ENCODE results near the gene AURKAIP1.
"Not testable (repeated sequence)": the region's sequence is repeated elsewhere in the genome, so short reads cannot be mapped to it uniquely, and the experiment has no call there.

The AURKAIP1 gene

GRCh38 chr1:1406101-1406820, 31.3 kb upstream of the AURKAIP1 start:
- DNase-seq = no peak

DNA sequence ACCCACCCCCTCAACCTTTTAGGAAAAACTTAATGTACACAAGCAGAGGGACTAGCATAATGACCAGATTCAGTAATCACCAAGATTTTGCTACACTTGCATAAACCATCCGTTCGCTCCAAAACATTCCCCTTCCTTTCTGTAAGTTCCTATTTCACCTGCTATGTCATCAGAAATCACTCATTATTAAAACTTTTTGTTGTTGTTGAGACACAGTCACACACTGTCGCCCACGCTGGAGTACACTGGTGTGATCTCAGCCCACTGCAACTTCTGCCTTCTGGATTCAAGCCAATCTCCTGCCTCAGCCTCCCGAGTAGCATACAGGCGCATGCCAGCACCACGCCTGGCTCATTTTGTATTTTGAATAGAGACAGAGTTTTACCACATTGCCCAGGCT, 28.6 kb upstream of the AURKAIP1 start:
- DNase-seq = no peak

DNA sequence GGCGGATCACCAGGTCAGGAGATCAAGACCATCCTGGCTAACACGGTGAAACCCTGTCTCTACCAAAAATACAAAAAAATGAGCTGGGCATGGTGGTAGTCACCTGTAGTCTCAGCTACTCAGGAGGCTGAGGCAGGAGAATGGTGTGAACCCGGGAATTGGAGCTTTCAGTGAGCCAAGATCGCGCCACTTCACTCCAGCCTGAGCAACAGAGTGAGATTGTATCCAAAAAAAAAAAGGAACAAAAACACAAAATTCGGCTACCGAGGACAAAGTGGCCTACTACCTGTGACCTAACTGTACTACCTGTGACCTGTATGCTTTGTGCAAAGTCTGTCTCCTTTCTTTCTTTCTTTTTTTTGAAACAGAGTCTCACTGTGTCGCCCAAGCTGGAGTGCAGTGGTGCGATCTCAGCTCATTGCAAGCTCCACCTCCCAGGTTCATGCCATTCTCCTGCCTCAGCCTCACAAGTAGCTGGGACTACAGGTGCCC, 27.9 kb upstream of the AURKAIP1 start:
- DNase-seq = not testable (repeated sequence)

GRCh38 chr1:1402072-1402900, 27.3 kb upstream of the AURKAIP1 start:
- DNase-seq = no peak

DNA sequence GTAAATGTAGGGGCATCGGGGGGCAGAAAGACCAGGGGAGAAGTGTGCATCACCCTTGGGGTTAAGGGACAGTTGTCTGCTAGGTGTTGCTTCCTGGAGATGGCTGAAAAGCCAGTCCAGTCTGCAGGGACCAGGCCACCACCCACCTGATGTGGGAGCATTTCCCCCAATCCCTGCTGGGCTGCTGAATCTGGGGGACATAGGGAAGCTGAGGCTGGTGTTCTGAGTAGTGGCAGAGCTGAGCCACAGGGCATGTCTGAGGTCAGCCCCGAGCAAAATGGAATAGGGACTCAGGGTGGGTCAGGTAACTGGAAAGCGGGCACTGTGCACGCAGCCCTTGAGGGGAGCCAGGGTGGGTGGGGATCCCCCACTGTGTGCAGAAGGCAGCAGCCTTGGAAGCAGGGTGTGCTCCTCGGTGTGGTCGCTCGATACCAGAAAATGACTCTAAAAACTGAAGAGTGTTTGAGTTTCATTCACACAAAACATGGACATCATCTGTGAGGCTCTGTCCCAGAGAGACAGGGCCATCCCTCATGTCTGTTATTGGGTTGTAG, 26.5 kb upstream of the AURKAIP1 start:
- DNase-seq = no peak

DNA sequence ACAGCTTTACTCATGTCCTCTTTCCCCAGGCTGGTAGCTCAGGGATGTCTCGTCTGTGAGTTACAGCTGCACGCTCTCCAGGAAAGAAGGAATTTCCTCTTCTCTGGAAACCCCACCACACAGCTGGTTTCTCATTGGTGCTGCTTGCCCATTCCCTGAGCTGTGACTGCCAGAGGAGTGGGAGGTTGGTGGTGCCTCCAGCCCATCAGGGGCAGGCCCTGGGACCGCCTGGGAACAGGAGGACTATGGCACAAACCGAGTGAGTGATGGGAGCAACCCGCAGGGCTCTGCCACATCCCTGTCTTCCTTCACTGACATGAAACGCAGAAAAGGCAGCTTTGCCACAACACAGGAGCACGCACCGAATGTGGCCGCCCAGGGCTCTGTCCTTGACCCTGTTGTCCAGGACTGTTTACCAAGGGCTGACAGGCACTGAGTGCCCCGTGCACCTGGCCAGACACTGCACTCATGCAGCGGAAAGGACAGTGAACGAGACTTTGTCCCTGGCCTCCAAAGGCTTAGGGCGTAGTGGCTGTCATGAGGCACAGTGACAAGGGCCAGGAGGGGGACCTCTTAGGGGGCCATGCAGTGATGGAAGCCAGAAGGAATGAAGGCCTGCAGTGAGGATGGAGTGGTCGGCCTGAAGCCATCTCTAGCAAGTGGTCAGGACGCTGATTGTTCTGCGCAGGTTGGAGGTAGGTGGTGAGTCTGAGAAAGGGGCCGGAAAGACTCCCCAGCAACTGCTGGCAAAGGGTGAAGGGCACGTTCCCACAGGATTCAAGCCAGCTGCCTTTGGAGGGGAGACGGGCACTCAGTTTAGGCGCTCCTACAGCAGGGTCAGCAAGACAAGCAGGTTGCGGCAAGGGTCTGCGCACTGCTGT, 25.8 kb upstream of the AURKAIP1 start:
- DNase-seq = no peak

DNA sequence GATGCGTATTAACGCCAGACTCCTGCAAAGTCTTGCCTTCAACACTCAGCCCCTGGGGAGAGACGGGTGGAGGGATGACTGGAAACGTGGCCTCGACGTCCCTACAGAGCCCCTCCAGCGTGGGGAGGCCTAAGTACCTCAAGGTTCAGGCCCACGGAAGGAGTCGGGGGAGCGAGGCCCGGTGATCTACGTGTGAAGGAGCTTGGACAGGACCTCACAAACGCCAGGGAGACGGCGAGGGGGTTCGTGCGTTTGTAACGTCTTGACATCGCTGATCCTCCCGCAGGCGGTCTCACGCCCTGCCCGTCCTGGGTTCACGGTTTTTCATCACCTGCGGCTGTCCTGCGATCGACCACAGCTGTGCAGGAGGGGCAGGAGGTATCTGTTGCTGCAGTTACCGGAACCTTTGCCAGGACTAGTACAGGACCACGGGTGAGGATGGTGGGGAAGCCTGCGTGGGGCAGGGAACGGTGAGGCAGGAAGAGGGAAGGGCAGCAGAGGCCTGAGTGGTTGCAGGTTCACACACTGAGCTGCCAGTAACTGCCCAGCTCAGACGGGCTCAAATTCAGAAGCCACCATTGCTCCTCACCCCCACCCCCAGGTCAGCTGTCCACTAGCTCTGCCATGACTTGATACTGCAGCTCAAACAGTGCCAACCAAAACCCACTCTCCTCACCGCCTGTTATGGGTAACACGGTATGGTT, 25.0 kb upstream of the AURKAIP1 start:
- no peak for DNase-seq

GRCh38 chr1:1399187-1399871, 24.3 kb upstream of the AURKAIP1 start, which contains the start of gene CCNL2:
CCNL2 (minus strand) TSS chr1:1399335; CDS start chr1:1399306, 29 bp downstream.
- DNase-seq = peak; percentile 93

DNA sequence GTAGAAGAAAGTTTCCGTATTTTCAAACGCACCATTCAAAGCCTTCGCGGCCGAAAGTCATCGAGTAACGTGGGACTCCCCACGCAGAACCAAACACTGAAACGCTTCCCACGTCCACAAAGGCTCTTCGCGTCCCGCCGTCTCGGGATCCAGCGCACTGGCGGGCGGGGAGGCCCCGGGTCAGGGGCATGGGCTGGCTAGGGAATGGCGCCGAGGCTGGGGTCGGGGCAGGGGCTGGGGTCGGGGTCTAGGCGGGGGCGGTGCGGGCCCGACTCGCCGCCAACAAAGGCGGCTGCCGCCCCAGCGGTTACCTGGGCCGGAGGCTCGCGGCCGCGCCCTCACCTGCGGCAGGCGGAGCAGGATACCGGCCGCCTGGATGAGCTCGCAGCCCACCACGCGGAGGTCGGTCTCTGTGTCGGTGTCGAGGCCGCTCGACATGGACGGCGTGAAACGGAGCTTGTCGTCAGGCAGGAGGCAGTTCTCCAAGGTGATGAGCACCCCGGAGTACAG, 23.7 kb upstream of the AURKAIP1 start:
- no peak for DNase-seq

DNA sequence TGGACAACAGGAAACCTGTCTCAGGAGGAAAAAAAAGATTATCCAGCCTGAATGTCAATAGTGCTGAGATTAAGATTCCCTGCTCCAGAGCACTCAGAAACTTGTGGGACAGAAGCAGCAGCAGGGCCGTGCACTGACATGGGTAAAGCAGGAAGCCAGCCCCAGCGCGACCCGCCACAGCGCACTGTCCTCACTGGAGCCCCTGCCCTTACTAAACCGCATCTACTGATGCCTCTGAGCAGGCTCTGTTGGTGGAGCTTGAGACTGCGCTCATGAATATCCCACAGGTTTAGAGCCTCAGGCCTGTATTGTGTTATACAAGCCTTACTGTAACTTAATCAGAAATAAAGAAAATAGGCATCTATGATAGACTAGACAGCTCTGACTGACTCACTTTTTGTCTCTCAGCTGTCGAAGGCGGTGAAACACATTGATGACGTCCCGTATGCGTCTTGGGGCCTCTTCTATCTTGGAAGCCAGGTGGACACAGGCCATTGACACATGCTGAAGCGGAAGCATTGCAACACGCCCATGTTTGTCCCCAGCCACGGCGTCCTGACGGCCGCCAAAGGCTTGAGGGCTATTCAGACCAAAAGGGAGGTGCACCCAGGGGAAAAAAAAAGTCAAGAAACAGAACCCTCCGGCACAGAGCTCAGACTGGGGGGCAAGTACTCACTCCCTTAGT, 23.0 kb upstream of the AURKAIP1 start:
- DNase-seq = peak; percentile 12

- no peak for DNase-seq
Measured at GRCh38 chr1:1395166-1395565, 20.2 kb upstream of the AURKAIP1 start.

GRCh38 chr1:1394116-1394515, 19.1 kb upstream of the AURKAIP1 start:
- no peak for DNase-seq

- no peak for DNase-seq
Measured at GRCh38 chr1:1393428-1393827, 18.4 kb upstream of the AURKAIP1 start.

GRCh38 chr1:1393014-1393413, 18.0 kb upstream of the AURKAIP1 start:
- no peak for DNase-seq

DNA sequence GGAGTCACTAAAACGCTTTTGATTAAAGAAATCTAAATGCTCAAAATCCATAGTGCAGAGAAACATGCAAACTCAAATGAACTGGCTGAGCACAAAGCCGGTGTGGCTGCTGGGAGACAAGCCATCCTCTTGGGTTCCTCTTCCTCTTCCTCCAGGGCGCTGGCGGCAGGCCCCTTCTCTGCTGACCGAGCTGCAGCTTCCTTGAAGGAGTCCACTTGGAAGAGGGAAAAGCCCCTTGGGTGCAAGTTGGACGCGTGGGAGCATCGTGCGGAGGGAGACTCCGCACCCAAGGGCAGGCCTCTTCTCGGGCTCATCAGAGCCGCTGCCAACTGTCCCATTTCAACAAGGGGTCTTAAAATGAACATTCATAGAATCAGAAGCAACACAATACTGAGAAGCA, 16.2 kb upstream of the AURKAIP1 start:
- no peak for DNase-seq

DNA sequence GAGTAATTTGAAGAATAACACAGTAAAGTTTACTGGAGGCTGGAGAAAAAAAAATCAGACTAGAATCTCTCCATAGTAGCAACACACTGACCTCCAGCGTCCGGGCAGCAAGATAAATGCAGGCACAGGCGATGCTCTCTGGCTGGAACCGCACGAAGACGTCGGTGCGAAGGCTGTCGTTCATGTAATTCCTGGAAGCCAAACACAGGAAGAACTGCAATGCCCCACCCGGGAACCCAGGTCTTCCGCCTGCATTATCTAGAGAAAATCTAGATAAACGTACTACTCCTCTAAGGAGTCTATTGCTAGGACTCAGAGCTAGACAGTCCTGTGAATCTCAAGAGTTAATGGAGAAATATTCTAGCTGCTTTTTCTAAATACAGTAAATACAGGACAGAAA, 15.7 kb upstream of the AURKAIP1 start:
- no peak for DNase-seq

GRCh38 chr1:1388078-1388472, 13.1 kb upstream of the AURKAIP1 start:
- DNase-seq = no peak

DNA sequence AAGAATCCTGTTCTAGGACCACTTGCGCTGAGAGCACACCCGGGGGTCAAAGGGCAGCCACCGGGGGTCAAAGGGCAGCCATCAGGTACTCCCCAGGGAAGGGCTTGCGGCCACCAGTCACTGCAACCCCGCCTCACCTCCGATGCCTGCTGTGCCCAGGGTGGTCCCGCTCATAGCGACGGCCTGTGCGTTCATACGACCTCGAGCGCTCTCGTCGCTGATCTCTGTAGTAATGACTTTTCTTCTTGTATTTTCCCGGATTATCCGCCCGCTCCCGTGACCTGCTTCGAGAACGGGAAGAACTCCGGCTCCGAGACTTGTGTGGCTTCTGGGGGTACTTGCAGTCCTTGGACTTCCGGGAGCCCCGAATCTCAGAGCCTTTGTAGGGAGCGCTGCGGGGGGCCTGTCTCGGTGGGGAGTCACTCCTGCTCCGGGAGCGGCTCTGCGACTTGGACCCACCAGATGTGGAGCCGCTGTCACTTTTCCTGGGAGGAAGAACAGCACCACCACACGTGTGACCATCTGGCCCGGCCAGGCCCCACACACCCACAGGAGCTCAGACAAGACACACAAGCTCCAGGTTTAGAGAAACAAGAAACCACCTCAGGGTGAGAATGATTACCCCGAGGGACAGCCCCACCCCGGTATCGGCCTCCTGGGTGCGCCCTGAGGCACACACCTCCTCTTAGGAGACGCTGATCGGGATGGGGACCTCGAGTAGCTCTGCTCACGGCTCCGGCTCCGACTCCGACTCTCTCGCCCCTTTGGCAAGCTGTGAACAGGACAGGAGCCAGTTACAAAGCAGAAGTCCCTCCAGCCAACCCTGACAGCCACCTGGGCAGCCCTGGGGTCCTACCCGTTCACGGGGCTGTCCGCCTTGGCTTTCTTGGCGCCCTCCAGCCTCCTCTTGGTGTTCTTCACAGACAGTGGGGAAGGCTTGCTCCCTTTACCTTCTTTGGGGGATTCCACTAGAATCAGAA, 12.4 kb upstream of the AURKAIP1 start:
- no peak for DNase-seq

DNA sequence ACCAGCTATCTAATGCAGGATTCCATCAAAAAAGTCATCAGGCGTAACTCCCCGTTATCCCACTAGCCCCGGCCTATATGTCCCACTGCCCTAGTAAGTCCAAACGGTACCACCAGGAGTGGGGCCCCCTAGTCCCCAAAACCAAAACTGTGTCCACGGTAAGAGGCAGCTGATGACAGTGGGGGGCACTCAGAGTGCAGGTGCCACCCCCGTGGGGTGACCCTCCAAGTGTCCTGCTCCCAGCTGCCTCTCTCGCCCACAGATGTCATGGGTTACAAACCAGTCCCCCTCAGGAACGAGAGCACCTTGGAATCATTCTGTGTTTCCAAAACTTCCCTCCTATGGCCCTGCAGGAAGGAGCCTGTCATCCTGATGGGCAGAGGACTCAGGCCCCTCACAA, 10.9 kb upstream of the AURKAIP1 start:
- no peak for DNase-seq
